Lower leg skin (tissue), 3 donors: ENCODE measurements around the gene CNN3.

Experiments used
- CTCF ChIP-seq, 3 donors: fragments of 450-650 bp; IDR thresholded peaks; one replicate each; pipeline ENCODE4 v1.5.1; 2016; ENCODE audit warnings: antibody characterized with exemption in 3 of 3, mild to moderate bottlenecking in 3 of 3, moderate library complexity in 2 of 3
- POLR2A ChIP-seq, 2 donors: fragments of 450-650 bp; IDR thresholded peaks; one replicate each; pipeline ENCODE4 v1.6.1; 2016 to 2017; ENCODE audit warnings: antibody characterized with exemption in 2 of 2, mild to moderate bottlenecking in 1 of 2, moderate library complexity in 1 of 2

DNA sequence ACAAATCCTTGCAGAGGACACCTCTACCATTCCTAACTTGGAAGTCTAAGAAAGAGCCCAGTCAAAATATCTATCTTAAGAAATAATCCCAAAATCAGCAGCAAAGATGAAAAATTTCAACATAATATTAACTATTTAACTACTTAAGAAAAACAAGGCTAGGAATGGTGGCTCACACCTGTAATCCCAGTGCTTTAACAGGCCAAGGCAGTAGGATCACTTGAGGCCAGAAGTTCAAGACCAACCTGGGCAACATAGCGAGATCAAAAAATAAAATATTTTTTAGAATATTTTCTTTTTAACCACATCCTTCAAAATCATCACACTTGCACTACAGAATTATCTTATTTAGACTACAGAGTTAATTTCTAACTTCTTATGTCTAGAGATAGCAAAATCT lies 4.9 kb downstream of the CNN3 start:
- no peak for TF ChIP-seq POLR2A (IDR thresholded peaks at IDR 0.05)
- no peak for TF ChIP-seq CTCF (IDR thresholded peaks at IDR 0.05)
